GM12801 (cell line): Measurements from ENCODE around the gene FAM193A.

Experiments
- CTCF ChIP-seq: IDR thresholded peaks from one replicate; pipeline ENCODE4 v1.5.1; 2011; ENCODE audit warnings: control low read depth; ENCODE audit not compliant: insufficient read length; ENCODE audit errors: extremely low read depth

Gene FAM193A

GRCh38 chr4:2732526-2732925 is 196.1 kb downstream of the FAM193A start:
- no peak for TF ChIP-seq CTCF

GRCh38 chr4:2733001-2733843 is 196.8 kb downstream of the FAM193A start:
- no peak for TF ChIP-seq CTCF

GRCh38 chr4:2733844-2734574 is 197.6 kb downstream of the FAM193A start:
- TF ChIP-seq CTCF = no peak

- no peak for TF ChIP-seq CTCF
These were observed 198.2 kb downstream of the FAM193A start for GRCh38 chr4:2734612-2735011.

- TF ChIP-seq CTCF = no peak
These were observed 199.4 kb downstream of the FAM193A start for GRCh38 chr4:2735869-2736268.

- no peak for TF ChIP-seq CTCF
These were observed 205.2 kb downstream of the FAM193A start for GRCh38 chr4:2741626-2742025.

- TF ChIP-seq CTCF = no peak
These were observed 205.8 kb downstream of the FAM193A start for GRCh38 chr4:2742081-2742822.
